Activated naive CD8-positive, alpha-beta T cell treated with anti-CD3 and anti-CD28 coated beads, Interleukin-2, amount 50 U/mL, for 16 hours (primary cell): ENCODE results near the gene TDRD12.

Experiments
- DNase-seq: peaks from one replicate; pipeline ENCODE4 v3.0.0-alpha.2; 2020; ENCODE audit warnings: low read depth, low spot score

The TDRD12 gene

GRCh38 chr19:32800754-32801153 lies 81.2 kb downstream of the TDRD12 start:
- no peak for DNase-seq

- DNase-seq: no peak
Measured at GRCh38 chr19:32802840-32803239, 83.3 kb downstream of the TDRD12 start.

DNA sequence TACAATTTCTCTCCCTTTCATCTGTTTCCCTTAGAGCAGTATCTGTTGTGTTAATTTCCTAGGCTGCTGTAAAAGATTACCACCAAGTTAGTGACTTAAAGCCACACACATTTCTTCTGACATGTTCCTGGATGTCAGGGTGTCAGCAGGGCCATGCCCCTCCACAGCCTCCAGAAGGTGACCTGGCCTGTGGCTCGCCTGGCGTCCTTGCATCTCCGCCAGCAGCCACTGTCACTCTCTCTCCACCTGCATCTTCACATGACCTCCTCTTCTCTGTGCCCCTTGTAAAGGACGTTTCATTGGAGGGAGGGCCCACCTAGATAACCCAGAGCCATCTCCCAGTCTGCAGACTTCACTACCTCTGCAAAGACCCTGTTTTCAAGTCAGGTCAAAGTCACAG lies 88.7 kb downstream of the TDRD12 start:
- no peak for DNase-seq

DNA sequence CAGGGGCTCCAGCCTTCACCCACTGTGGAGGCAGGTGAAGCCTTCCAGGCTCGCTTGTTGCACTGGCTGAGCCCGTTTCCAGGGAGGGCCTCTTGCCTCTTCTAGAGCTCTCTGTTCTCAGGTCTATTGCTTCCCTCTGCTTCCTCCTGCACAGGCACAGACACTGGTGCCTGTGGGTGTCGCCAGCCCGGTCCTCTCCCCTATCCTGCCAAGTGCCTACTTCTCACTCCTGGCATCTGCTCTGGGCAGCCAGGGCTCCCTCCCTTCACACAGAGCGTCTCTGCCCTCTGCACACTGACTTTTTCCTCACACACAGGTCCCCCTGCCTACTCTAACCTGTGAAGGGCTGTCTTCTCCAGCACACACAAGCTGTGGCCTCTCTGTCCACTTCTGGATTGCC lies 89.7 kb downstream of the TDRD12 start:
- DNase-seq: no peak

GRCh38 chr19:32809754-32810153 lies 90.2 kb downstream of the TDRD12 start:
- DNase-seq: no peak

DNA sequence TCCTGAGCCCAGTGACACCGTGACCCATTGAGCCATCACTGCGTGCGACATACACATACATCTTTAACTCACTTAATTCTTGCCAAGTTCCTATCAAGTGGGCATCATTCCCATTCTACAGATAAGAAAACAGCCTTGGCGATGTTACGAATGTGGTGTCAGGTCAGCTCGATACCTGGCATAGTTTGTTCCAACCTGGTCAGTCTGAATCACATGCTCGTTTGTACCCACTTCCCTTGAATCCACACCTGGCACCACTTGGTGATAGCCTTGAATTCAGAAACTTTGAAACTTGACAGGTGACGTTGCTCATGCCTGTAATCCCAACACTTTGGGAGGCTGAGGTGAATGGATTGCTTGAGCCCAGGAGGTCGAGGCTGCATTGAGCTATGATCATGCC lies 90.9 kb downstream of the TDRD12 start:
- no peak for DNase-seq

DNA sequence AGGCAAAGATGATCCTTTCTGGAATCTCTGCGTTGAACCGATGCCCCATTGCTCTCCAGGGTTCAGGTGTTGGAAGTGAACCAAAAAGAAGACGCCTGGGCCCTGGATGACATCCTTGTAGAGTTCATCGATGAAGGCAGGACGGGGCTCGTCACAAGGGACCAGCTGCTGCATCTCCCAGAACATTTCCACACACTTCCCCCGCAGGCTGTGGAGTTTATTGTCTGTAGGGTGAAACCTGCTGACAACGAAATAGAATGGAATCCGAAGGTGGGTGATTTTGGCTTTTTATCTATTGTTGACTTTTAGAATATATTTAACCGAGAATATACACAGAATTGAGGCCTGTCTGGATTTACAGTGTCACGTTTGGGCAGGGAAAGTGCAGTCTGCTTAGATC lies 91.6 kb downstream of the TDRD12 start:
- DNase-seq: no peak

DNA sequence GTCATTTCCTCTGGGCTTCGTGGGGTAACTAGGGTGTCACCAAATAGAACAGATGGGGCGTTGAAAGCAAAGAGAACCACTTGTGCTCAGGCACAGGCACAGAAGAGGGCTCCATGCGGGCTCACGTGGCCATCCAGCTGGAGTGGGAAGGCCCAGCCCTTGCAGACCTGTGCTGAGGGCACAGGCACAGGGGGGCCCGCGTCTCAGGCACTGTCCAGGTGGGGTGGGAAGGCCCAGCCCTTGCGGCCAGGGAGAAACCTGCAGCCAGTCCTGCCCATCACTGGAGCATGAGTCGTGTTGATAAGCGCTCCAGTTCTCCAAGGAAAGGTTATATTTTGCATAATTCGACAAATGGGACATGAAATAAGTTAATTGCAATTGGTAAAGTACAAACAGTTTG lies 92.5 kb downstream of the TDRD12 start:
- no peak for DNase-seq

- DNase-seq: no peak
Measured at GRCh38 chr19:32812571-32812970, 93.0 kb downstream of the TDRD12 start.

DNA sequence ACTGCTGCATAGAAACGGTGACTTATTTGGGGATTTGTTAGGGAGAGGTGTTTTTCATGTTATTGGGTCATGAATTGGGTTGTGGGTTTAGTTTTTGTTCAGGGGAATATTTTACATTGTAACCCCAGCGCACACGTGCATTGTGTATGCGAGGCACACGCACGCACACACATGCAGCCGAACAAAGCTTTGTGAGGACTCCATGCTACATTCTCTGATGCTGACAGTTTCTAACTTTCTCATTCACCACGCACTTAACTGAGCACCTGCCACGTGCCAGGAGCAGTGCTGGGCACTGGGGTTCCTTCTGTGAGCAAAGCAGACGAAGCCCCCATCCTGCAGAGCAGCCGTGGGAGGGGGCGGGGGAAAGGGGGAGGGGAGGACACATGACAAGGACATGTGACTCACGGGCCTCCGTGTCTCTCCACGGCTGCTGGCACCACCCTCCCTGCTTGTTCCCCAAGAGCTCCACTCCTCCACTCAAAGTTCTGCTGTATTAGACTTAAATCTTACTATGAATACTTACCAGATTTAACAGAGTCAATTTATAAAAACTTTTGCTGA lies 94.4 kb downstream of the TDRD12 start:
- no peak for DNase-seq

- DNase-seq: no peak
Measured at GRCh38 chr19:32814624-32815023, 95.1 kb downstream of the TDRD12 start.

GRCh38 chr19:32816555-32817099 lies 97.1 kb downstream of the TDRD12 start:
- no peak for DNase-seq

GRCh38 chr19:32817569-32818476 lies 98.3 kb downstream of the TDRD12 start:
- no peak for DNase-seq

DNA sequence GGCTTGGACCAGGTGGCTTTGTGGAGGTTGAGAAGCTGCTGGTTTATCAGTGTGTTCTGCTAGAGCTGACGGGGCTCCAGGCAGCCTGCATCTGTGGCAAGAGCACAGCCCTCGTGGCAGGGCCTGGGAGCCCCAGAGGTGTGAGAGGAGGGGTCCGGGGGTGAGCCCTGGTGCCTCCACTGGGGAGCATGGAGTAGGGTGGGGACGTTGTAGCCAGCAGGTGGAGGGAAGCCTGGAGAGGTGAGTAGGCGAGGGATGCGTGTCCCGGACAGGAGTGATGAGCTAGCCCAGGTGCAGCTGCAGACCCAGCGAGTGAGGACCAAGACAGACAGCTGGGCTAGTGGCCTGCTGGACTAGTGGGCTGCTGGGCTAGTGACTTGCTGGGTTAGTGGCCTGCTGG lies 99.0 kb downstream of the TDRD12 start:
- no peak for DNase-seq

DNA sequence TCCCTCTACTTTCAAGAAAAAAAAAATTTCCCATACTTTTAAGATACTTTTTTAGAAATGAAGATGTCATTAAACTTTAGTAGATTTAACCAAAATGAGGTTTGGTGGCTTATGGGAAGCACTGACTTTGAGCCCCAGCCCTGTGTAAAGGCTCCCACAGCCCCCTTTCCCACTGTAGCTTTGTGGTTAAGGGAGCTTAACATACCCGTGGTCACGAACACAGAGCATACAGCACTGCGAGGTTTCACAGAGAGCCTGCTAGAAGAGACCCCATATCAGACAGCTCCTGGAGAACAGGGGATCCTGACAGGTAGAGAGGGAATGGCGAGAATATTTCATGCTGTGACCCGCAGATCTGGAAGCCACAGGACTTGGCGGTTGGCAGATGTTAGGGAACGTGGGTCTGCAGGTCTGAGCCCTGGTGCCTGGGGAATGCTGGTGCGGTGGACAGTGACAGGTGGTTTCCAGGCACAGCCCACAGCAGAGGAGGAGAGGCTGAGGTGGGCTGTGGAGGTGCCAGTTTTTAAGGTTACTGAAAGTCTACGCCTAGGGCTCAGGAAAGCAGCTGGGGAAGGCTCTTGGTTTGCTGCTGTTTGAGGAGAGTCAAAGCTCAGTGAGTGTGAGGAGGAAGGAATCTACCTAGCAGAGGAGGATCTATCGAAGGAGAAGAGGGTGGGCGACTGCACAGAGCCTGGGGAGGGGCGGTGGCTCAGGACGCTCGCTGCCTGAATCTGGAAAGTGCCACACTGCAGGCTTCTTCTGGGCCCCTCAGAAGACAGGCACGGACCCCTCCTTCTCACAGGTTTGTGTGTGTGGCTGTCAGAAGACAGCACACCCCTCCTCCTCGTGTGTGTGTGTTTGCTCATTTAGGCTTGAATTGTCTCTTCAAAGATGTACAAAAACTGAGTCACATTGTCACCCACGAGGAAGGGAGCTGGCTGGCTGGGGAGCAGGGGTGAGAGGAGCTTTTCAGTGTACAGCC lies 100.1 kb downstream of the TDRD12 start:
- no peak for DNase-seq

GRCh38 chr19:32822916-32823746 lies 103.6 kb downstream of the TDRD12 start:
- no peak for DNase-seq

DNA sequence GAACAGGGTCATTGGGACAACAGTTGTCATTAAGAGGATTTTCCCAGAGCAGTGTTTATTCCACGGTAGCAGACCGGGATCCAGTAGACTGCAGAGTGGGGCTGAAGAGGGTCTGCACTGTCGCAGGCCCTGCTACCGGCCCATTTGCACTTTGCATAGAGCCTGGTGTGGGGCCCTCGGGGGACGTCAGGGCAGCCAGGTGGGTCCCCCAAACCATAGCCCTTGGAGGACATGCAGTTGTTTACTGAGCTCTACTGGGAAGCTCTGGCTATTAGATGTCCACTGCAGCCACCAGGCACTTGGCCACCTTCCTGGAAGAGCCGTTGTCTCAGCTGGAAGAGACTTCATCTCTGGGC lies 104.2 kb downstream of the TDRD12 start:
- no peak for DNase-seq

- DNase-seq: no peak
Measured at GRCh38 chr19:32824191-32824751, 104.7 kb downstream of the TDRD12 start.

- no peak for DNase-seq
Measured at GRCh38 chr19:32824916-32825608, 105.5 kb downstream of the TDRD12 start.

DNA sequence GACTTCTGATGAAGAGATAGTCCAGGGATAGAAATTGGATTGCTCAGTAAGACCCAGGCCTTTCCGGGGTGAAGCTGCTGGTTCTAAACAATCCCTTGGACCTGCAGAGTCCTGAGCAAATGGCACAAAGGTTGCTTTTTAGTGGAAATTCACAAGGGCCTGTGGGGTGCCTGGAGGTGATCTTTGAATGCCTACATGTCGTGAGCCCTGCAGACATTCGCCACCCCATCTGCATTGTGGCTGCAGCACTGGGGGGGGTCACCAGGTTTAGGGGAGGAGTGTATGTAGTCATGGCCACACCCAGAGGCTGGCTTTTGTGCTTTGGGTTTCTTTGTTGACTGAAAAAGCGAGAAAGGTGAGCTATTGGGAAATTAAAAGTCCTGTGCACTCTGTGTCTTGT lies 108.6 kb downstream of the TDRD12 start:
- DNase-seq: no peak
